ENCODE measurements around the gene KCNAB1.

Gene KCNAB1

DNA sequence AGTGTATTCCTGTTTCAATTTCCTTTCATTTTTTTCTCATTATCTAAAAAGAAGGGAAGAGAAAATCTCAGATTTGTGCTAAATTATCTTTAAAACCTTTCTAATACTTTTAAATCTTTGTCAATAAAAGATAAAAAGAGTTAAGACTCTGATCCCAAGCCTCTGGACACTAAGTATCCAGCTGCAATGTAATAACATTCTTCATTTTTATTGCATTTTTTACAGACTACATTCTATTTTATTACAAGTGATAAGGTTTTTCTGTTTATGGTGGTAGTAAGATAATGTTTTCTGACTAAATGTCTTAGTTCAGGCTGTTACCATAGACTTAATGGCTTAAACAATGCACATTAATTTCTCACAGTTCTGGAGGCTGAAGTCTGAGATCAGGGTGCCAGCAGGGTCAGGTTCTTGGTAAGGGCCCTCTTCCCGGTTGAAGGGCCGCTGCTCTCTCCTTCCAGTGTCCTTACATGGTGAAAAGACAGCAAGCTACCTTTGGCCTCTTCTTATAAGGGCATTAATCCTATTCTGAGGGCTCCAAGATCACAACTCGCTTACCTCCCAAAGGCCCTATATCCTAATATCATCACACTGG is 19.7 kb downstream of the KCNAB1 start:
- DNase-seq = no peak

DNA sequence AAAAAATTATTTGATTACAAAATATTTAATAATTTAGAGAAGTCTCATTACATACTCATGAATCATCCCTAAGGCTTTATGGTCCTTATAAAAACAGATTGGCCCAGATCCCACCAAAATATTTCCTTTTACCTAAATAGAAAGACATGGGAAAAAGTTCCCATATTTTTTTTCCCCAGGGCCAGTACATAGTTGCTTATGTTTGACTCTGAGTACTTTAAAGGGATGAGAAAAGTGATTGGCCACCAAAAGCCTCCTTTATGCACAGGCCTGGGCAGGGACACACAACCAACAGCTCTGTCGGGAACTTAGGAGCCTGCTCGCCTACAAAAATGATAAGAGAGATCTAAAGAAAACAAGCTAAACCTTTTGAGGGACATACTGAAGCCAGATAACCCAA is 22.3 kb downstream of the KCNAB1 start:
- no peak for DNase-seq

DNA sequence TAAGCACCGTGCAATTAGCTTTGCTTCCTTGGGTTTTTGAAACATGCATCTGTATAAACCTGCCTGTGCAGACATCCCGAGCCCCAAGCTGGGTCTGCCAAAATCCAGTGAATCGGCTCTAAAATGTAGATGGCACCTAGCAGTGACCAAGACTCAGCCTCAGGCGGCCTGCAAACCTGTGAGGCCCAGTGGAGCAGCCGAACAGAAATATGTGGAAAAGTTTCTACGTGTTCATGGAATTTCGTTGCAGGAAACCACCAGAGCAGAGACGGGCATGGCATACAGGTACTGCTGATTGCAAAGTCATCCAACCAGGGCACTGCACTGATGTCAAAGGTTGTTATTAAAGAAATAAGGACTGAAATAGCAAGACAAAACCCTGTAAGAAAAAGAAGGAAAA is 22.8 kb downstream of the KCNAB1 start:
- DNase-seq = no peak

DNA sequence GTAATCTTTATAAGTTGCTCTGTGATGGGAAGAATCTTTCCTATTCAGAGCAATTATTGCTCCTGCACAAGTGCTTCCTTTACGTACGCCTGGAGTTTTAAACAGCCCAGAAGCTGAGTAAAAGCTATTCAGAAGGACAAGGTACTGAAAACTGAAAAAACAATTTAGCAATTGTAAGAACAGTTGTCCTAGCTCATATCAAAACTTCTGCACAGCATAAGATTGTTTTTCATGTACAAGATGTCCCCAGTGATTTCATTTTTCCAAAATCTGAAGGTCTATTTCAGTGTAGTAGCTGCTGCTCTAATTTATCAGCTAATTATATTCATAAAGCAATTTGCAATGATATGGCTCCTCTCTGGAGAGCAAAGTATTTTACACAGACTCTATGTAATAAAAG is 23.7 kb downstream of the KCNAB1 start:
- no peak for DNase-seq

DNA sequence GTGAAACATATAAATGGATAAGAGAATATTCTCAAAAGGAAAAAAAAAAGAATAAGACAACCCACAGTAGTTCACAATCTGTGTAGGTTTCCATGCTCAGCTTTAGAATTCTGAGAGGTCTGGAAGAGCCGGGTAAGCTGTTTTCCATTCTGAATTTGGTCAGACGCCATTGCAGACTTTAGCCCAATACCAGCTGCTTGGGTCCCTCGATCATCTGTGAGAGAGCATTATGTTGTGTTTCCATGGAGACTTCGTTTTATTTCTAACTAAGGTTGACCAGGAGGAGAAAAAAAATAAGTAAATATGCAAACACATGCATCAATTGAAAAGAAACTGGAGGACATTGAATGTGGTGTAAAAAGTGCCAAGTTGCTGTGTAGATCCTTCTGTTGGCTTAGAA is 25.5 kb downstream of the KCNAB1 start:
- no peak for DNase-seq

DNA sequence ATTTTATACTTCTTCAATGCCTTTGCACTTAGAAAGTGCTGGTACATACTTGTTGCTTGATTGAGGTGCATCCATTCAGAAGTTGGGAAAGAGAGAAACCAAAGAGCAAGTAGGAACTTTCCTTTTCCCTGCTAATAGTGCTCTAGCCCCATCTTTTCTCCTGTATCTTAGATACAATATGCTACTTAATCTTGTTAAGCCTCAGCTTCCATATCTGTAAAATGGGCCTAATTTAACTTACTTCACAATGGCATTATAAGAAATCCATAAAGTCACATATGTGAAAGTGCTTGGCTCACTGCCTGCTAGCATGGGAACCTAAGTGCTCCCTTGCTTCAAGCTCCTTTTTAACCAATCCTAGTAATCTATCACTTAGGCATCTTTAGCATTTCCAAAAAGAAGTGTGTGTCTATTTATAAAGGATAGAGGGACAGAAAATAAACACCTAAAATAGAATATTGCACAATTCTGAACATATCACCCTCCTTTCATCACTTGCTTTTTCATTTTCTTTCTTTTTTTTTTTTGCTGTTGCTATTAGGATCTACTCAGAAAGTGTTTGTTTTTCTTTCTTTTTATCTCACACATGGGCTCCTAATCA is 28.1 kb downstream of the KCNAB1 start:
- DNase-seq = no peak

DNA sequence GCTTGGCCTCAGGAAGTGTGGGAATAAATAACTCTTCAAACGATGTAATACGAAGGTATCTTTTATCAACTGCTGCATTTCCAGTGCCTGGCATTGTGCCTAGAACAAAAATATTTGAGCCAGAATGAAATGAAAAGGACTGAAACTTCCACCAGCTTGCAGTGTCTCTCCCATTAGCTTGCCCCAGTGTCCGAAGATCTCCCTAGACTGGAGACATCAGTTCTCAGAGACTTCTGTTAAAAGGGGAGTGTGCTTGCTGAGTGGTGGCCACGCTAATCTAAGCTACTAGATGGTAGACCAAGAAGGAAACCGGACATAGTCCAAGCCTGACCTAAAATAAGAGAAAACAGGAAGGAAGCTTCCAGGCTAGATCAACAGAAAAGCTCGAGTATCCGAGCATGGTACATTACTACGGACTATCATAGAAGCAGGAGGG is 28.6 kb downstream of the KCNAB1 start:
- no peak for DNase-seq

DNA sequence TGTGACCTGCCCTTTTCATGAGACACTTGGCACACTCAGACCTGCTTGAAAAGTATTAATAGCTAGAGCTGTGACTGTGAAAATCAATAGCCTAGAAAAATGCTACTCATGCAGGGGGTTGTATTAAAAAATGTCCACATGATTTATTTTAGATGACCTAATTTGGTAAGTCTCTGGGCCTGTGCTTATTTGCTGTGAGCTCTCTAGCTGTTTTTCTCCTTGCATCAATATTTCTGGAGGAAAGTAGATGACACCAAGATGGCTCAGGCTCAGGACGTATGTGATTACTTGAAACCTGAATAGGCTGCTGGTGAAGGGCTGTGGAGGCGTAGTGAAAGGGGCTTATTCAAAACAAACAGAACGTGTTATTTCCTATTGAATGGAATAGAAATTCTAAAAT is 29.5 kb downstream of the KCNAB1 start:
- DNase-seq = no peak

DNA sequence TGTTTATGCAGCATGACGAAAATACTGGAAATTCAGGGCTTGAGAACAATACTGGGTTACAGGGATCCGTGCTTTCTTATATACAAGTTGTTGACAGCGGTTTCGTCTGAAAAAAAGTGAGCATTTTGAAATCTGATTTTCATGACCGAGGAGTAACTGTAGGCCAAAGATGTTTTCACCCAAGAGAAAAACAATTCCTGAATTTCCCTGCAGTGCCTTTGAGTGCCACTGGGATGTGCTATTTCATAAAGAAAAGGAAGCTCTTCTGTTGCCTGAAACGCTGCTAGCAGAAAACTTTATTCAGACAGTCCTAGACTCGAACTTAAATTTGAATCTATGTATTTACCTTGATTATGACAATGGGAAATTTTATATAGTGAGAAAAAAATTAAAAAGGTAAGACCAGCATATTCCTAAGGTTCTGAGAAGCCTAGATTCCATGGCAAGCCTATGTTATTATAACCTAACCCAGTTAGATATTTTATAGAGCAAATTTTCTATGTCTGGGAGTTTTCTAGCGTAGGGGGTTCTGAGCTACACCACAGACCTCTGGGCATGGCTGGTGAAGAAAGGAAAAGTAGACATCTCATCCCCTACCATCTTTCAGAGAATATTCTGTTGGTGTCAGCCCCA is 30.2 kb downstream of the KCNAB1 start:
- peak; percentile 48 for DNase-seq

DNA sequence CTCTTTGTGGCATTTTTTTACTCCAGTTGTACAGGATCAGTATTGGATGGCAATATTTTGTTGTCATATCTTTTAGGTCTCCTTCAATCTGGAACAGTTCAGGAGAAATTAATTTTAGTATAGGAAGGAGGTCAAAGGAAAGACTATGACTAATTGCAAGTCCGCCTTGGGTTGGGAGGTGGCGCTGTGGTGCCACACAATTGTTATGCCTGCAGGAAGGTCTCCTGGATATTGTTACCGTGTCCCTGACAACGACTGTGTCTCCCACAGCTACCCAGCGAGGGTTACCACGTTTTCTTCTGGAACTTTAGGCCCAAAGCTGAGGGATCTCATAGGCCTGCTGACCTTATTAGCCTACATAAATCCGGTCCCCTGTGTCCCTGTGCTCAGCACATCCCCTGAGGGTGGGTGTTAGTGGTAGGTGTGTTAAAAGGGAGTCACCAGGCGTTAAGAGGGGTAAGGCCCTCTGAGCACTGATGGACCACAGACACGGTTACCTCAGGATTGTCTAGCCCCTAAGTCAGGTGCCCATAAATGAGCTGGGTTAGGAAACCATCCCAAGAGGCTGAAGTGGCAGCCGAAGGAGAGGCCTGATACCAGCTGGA is 31.5 kb downstream of the KCNAB1 start:
- peak; percentile 59 for DNase-seq

DNA sequence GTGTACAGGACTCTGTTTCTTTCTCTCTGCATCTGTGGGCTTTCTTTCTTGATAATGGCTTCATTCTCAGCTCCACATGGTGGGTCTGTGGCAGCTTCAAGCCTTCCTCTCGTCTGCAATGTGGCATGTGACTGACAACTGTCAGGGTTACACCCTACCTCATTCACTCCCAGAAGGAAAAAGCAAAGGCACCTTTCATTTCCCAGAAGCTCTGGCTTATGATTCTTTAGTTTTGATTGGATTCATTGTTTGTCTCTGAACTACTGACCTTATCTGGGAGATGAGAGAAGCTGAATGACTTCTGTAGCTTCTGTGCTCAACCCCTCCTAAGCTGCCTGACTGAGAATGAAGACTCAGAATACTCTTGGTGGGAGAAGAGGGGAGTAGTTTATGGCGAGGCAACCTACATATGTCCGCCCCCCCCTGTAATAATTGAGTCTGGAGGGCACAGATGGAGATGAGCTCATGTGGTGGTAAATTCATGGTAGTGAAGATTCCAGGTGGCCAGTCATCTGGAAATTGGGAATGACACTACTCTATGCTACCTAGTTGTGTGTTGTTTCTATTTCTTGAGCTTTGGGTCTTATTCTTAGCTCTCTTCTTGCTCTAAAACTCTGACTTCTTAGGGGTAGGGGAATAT is 38.4 kb downstream of the KCNAB1 start:
- no peak for DNase-seq

DNA sequence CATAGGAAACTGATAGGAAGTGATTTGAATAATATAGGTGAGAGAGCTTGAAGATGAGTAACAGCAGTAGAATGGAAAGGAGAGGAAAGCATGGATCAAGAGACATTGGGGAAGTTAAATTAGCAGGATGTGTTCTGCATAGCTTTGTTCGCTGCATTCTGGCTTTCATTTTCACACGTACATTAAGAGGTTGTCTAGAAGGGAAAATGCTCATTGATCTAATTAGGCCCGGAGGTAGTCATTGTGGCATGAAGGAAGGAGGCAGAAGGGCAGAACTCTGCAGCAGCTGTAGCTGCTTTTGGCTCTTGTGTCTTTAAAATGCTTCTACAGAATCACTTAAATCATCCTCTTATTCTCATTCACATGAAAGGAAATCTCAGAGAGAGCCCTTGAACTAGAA is 40.3 kb downstream of the KCNAB1 start:
- no peak for DNase-seq

DNA sequence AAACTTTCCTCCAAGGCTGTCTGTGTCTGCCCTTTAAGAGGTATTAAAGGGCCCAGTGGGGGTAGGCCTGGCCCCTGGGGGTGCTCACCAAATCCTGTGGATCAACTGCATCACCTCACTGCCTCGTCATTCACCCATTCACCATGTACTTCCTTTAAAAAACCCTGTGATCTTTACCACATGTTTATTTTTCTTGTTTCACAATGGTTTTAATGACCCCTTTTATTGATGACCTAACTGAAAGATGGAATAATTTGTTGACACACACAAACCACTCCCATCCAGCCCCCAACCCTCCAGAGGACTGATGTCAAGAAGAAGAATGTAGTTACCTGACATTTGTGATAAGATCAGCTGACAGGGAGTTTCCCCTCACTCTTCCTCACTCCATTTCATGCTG is 40.8 kb downstream of the KCNAB1 start:
- no peak for DNase-seq

DNA sequence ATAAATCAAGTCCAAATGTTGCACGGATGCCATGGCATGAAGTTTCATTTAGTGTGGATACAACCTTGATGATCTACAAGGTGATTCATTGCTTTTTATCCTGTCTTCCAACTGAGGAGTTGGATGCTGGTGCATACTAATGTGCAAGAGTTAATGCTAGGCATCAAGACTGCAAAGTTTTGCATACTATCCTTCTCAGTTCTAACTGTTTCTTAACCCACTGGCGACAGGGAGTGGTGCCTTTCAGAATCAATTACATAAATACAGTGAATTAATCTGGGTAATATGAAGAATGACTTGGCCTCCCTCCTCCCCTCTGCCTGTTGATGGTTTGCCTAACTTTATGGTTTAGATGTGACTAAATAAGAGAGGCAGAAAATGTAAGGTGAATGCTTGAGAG is 43.5 kb downstream of the KCNAB1 start:
- no peak for DNase-seq

DNA sequence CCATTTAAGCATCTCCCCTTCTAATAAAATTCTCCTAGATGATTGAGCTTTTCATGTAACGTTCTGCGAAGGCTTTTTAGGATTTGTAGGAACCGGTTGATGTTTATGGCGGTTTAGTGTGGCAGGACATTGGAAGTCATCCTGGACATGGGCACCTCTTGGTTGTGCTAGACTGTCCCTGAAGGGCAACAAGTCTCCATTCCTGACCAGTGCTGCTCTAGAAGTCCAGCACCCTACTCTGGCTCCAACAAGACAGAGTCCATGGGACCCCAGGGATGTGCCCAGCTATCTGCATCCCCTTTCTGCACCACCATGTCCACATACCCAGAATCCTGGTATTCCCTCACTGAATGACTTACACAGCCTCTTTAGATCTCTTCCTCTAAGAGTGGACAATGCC is 46.4 kb downstream of the KCNAB1 start:
- DNase-seq = no peak

DNA sequence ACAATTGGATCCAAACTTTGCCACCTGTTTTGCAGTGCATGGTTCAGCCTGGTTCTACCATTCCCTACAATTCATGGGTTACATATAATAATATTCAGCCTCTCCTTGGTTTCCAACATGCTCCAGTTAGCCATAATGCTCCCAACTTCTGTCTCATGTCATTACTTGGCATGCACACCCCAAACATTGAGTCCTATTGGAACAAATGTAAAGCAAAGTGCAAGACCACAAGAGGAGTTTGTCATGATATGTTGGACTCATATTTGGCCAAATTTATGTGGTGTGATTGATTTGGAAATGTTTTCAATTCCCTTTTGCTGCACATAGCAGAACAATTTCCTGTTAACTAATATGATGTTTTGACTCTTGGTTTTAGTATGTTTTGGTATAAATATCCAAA is 50.2 kb downstream of the KCNAB1 start:
- DNase-seq = no peak

DNA sequence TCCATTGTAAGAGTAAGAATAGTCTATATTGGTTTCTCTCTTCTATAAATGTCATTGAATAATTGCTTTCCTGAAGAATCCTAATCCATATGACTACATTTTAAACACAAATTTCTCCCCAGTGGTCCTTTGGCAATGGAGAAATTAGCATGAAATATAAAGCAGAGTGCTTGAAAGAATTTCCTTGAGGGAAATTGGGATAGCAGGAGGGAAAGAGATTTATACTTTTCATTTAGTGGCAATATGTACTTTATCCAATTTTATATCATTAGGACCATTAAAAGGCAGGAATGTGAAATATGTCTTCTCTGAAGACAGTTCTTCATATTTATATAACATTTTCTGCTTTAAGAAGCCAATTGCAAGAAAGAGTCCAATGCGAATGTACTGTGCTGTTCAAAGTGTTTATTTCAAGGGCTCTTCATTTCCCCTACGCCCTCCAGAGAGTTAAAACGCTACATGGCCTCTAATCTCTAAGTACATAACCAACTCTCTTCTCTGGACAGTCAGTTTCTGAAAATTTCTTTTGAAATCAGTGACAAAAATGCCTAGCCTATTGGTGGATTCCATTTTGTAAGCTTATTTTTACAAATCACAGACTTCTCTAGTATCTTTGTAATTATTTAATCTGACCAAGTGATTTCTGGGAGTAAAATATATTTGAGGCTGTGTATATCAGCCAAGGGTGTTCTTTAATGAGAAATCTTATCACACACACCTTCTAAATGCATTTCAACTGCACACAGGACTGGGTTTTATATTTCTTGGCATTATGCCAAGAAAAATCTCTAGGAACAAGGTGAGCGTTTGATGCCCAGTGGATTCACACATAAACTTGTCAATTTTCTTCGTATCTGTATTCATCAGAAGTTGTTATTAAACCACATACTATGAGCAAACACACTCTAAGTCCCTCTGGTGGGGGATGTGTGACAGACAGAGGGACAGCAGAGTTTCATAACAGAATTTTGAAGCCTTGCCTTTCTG is 51.2 kb downstream of the KCNAB1 start:
- no peak for DNase-seq

DNA sequence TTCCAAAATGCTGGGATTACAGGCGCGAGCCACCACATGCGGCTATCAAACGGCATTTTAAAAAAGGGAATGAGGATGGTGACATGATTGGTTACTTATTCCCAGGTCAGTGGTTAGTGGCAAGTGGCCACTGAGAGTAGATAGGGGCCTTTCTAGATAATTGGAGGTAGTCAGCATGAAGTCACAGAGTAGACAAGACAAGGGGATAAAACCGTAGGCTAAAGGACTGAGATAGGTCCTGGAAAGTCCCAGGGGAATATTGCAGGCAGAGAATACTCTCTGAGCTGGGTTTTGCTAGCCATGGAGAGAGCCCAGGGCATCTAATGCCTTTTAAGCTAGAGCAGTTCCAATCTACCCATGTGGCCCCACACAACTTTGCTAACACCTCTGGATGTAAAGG is 52.2 kb downstream of the KCNAB1 start:
- DNase-seq = no peak

DNA sequence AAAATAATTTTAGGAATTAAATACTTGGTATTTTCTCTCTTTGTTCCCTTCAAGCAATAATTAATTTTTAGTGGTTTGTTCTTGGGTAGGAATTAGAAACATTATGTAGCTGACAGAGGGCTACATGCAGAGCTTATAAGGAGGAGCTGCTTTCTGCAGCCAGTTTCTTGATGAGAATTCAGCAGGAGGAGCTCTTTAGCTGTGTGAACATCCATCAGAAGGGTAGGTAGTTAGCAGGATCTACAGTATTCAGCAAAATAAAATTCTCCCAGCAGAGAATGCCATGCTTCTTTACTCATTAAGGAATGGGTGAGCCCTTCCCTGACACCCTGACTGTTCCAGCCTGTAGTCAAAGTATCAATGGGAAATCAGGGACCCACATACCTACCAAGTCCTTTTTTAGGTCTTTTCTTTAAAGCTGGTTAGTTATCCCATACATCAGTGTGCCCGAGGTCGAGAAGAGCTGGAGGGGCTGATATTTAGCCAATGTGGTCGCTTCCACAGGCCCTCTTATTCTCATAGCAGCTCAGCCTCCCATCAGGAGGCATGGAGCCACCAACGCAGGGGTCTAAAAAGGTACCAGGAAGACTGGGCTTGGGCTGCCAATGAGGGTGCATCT is 54.0 kb downstream of the KCNAB1 start:
- DNase-seq = no peak

DNA sequence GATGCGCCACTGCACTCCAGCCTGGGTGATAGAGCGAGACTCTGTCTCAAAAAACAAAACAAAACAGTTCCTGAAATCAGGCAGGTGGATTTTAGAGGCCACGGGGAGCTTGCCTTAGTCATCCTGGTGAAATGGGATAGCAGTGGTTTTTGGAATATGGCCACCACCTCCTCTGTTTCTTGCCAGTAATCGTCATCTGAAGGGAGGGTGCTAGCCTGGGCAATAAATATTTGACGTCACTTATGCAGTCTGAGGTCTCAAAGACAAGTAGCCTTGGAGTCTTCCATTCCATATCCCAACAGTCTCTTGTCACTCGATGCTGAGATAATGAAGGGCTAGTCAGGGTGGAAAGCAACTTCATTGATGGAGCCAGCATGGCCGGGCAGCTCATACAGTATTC is 55.2 kb downstream of the KCNAB1 start:
- no peak for DNase-seq

DNA sequence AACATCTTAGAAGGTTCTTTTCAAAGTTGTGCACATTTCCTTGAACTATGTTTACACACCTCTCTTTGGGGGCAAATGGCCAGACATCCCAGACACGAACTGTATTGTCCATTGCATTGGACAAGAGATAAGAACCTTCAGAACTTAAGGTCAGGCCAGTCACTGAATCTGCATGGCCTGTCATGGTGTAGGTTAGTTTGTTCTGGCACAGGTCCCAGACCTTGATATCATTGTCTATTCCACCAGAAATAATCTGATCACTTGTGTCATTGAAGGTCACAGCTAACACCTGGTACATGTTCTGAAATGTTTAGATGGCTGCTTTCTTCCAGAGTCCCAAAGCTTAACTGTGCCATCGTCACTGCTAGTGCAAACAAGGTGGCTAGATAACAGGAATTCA is 55.7 kb downstream of the KCNAB1 start:
- no peak for DNase-seq

DNA sequence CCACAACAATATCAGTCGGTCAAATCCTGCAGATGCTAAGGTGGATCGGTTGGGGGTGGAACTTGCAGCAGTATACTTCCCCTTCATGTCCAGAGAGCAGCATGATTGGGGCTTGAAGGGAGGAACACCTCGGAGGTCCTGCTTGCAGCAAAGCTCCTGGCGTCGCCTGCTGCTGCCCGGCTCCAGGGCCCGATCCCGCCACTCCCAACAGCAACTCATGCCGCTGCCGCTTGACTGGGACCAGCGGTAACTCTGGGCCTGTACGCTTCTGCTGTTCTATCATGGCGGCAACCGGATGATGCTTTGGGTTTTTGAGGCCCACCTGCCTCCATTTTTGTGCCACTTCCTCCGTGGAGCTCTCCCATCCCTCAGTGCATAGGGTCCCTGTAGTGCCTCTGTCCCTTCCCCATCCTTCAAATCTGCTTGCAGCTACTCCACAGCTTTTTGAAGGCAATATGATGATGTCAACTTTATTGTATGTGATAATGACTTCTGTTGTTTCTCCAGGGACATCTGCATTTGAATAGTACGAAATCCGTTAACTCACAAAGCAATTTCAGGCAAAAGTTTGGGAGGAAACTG is 56.3 kb downstream of the KCNAB1 start:
- DNase-seq = no peak

All from right forelimb (tissue), 1 donor.